Upper lobe of left lung (tissue), 4 donors: Measurements from ENCODE around the gene TAGLN2.

Experiments
- CTCF ChIP-seq, 6 experiments: fragments of 450-650 bp in 4 of 6; fragments of 200-600 bp in 2 of 6; sonication (generic) in 2 of 6; IDR thresholded peaks; one replicate each; pipeline ENCODE4 v1.5.1; 2016 to 2019; ENCODE audit warnings: antibody characterized with exemption in 6 of 6
- POLR2A ChIP-seq, 4 donors: fragments of 450-650 bp; IDR thresholded peaks; one replicate each; pipeline ENCODE4 v1.5.1; 2016 to 2017; ENCODE audit warnings: antibody characterized with exemption in 4 of 4, mild to moderate bottlenecking in 2 of 4

DNA sequence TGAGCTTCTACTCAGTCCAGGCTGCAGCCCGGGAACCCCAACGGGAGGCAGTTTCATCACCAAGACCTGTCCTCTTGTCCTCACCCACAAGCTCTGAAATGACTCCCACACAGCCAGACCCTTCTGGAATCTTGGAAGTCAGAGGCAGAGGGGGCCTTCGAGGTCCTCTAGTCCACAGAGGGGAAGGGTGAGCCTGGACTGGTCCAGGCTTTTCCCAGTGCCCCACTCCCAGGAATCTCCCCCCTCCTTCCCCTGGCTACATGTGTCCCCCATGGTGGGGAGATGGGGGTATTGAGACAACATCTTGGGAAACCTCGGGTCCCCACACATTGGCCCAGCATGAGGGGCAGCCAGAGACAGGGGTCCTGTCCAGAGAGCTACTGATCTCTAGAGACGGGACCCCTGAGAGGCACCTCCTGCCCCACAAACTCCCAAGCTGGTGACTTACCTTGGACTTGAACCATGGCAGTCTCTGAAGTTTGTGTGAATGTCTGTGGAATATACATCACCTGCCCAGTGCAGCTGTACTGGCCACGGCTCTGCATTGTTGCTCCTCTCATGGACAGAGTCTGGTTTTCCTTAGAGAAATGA is 48.1 kb upstream of the TAGLN2 start:
- TF ChIP-seq CTCF (IDR thresholded peaks at IDR 0.05): no peak
- no peak for TF ChIP-seq POLR2A (IDR thresholded peaks at IDR 0.05)
